Liver (tissue), 9 donors: ENCODE data around the gene ADGRG2. TPM values are rescaled to one million over a fixed set of nuclear protein-coding genes. Genes with fewer than 3 reads are reported as not detected.

Experiments
- DNase-seq: peaks from one replicate; pipeline ENCODE4 v3.0.0-alpha.2; 2017; ENCODE audit warnings: low spot score
- H3K27ac ChIP-seq, 2 donors: one replicate each; pipeline ENCODE4 v1.7.0; 2013; ENCODE audit warnings: inconsistent platforms in 2 of 2, low read length in 2 of 2, control low read depth in 1 of 2, low read depth in 1 of 2, mild to moderate bottlenecking in 1 of 2
- H3K27me3 ChIP-seq, 4 donors: one replicate each; pipeline versions ENCODE4 v1.6.1 to v1.7.0; 2013; ENCODE audit warnings: low read length in 3 of 4, inconsistent platforms in 1 of 4, mild to moderate bottlenecking in 1 of 4, moderate library complexity in 1 of 4; ENCODE audit not compliant: control insufficient read depth in 4 of 4, insufficient read depth in 4 of 4
- H3K36me3 ChIP-seq, 4 donors: one replicate each; pipeline versions ENCODE4 v1.6.1 to v1.7.0; 2013; ENCODE audit warnings: low read length in 3 of 4, mild to moderate bottlenecking in 3 of 4, low read depth in 1 of 4, moderate library complexity in 1 of 4; ENCODE audit not compliant: control insufficient read depth in 4 of 4, insufficient read depth in 3 of 4
- H3K4me1 ChIP-seq, 4 donors: one replicate each; pipeline versions ENCODE4 v1.6.1 to v1.7.0; 2013; ENCODE audit warnings: low read length in 3 of 4, mild to moderate bottlenecking in 3 of 4, moderate library complexity in 1 of 4; ENCODE audit not compliant: control insufficient read depth in 4 of 4, insufficient read depth in 4 of 4
- H3K4me3 ChIP-seq, 3 donors: one replicate each; pipeline versions ENCODE4 v1.6.1 to v1.7.0; 2013; ENCODE audit warnings: low read length in 3 of 3, control low read depth in 1 of 3, low read depth in 1 of 3, mild to moderate bottlenecking in 1 of 3
- H3K9ac ChIP-seq, 2 donors: one replicate each; pipeline ENCODE4 v1.7.0; 2013; ENCODE audit warnings: low read length in 2 of 2, mild to moderate bottlenecking in 2 of 2, moderate library complexity in 2 of 2, control low read depth in 1 of 2, low read depth in 1 of 2
- H3K9me3 ChIP-seq, 4 donors: one replicate each; pipeline versions ENCODE4 v1.6.1 to v1.7.0; 2013; ENCODE audit warnings: low read length in 3 of 4; ENCODE audit not compliant: control insufficient read depth in 4 of 4
- EGR1 ChIP-seq, 2 donors: IDR thresholded peaks; 2 replicates each; pipeline ENCODE4 v1.6.1; 2016 to 2018; ENCODE audit warnings: antibody characterized with exemption in 2 of 2, low read depth in 2 of 2
- FOXA1 ChIP-seq: IDR thresholded peaks from 2 replicates; pipeline ENCODE4 v1.6.1; 2016; ENCODE audit warnings: antibody characterized with exemption
- FOXA2 ChIP-seq: IDR thresholded peaks from 2 replicates; pipeline ENCODE4 v1.6.1; 2016; ENCODE audit warnings: antibody characterized with exemption
- GABPA ChIP-seq, 2 donors: IDR thresholded peaks in 1 of 2; conservative IDR thresholded peaks in 1 of 2; 2 replicates each; pipeline ENCODE4 v1.6.1; 2016; ENCODE audit warnings: antibody characterized with exemption in 2 of 2, mild to moderate bottlenecking in 1 of 2, moderate library complexity in 1 of 2
- HNF4A ChIP-seq, 2 donors: conservative IDR thresholded peaks; 2 replicates each; pipeline ENCODE4 v1.6.1; 2016; ENCODE audit warnings: antibody characterized with exemption in 2 of 2, mild to moderate bottlenecking in 2 of 2
- HNF4G ChIP-seq: IDR thresholded peaks from 2 replicates; pipeline ENCODE4 v1.6.1; 2016; ENCODE audit warnings: antibody characterized with exemption
- JUND ChIP-seq, 2 donors: IDR thresholded peaks; 2 replicates each; pipeline ENCODE4 v1.6.1; 2016; ENCODE audit warnings: antibody characterized with exemption in 2 of 2
- NR2F2 ChIP-seq: IDR thresholded peaks from 2 replicates; pipeline ENCODE4 v1.6.1; 2016; ENCODE audit warnings: antibody characterized with exemption
- RAD21 ChIP-seq, 2 donors: IDR thresholded peaks; 2 replicates each; pipeline ENCODE4 v1.6.1; 2016; ENCODE audit warnings: antibody characterized with exemption in 2 of 2, mild to moderate bottlenecking in 2 of 2
- RXRA ChIP-seq, 2 donors: IDR thresholded peaks; 2 replicates each; pipeline ENCODE4 v1.6.1; 2017 to 2018; ENCODE audit warnings: antibody characterized with exemption in 2 of 2, mild to moderate bottlenecking in 1 of 2
- SP1 ChIP-seq: IDR thresholded peaks from 2 replicates; pipeline ENCODE4 v1.6.1; 2018; ENCODE audit warnings: antibody characterized with exemption, mild to moderate bottlenecking
- TAF1 ChIP-seq: conservative IDR thresholded peaks from 2 replicates; pipeline ENCODE4 v1.6.1; 2016; ENCODE audit warnings: antibody characterized with exemption, mild to moderate bottlenecking
- YY1 ChIP-seq: IDR thresholded peaks from 2 replicates; pipeline ENCODE4 v1.6.1; 2016; ENCODE audit warnings: antibody characterized with exemption, mild to moderate bottlenecking
- WGBS: extraction: QIAGEN DNeasy Blood & Tissue Kit; methylation state at CpG from one replicate; pipeline ENCODE4 v1.1.7; 2013; 5-methylcytosine and 5-hydroxymethylcytosine counted together
- polyA plus RNA-seq, 2 donors: library from polyadenylated mRNA; stranded (reverse) in 1 of 2; unstranded in 1 of 2; fragments of 200-250 nt in 1 of 2; fragments of >200 nt in 1 of 2; fragmentation: Nextera tagmentation in 1 of 2; extraction: Ambion mirVana in 1 of 2; gene quantifications; one replicate each; pipeline versions ENCODE4 v1.2.1 to v1.2.3, GENCODE V29; 2013 to 2015
- total RNA-seq, 2 donors: library from RNA; depleted of rRNA; stranded (reverse); fragments of >200 nt; gene quantifications; one replicate each; pipeline ENCODE4 v1.2.3, GENCODE V29; 2014
- TF ChIP-seq, protein P1 (sequence below): IDR thresholded peaks from 2 replicates; pipeline ENCODE4 v1.6.1; 2016; ENCODE audit warnings: antibody characterized with exemption
- TF ChIP-seq, protein P2 (sequence below): IDR thresholded peaks from 2 replicates; pipeline ENCODE4 v1.6.1; 2016; ENCODE audit warnings: antibody characterized with exemption
- TF ChIP-seq, protein P3 (sequence below): fragments of 150-350 bp; IDR thresholded peaks from 2 replicates; pipeline ENCODE4 v1.5.1; 2017; ENCODE audit warnings: improper control_type of control experiment, low read depth, low read length; ENCODE audit not compliant: missing input control
- TF ChIP-seq, protein P4 (sequence below): IDR thresholded peaks from 2 replicates; pipeline ENCODE4 v1.6.1; 2016; ENCODE audit warnings: antibody characterized with exemption
- TF ChIP-seq, protein P5 (sequence below): IDR thresholded peaks from 2 replicates; pipeline ENCODE4 v1.6.1; 2016; ENCODE audit warnings: antibody characterized with exemption, mild to moderate bottlenecking
- donor health status: healthy.
- donor health status: healthy.
- donor health status: healthy.
- donor health status: healthy.
- donor health status: healthy.

Gene ADGRG2
- total and polyA plus RNA-seq, 4 donors = 0.08 to 0.45 (median 0.24) TPM; not detected in 1

DNA sequence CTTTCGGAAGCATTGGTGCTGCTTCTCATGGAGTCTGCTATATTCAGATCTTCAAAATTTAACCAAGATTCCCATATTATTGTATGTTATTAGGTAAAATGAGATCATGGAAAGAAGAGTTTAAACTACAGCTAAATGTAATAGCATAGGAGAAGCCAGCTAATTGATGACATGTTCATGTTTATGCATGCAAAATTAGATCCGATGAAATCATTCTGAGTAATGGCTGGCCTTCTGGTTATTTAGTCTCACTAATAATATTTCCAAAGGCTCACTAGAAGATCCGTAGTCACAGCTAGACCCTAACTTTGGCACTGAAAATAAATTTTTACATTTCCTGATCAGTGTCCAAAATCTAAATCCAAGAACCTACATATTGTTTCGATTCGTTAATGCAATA is 118.5 kb downstream of the ADGRG2 start:
- Histone ChIP-seq H3K9ac (no peak overlapping the region), H3K27me3 (no peaks in the 10 kb centered on the region), H3K27ac (no peak overlapping the region), H3K36me3 (no peaks in the 10 kb centered on the region), H3K4me1 (no peaks in the 10 kb centered on the region), H3K9me3 (no peaks in the 10 kb centered on the region), H3K4me3 (no peak overlapping the region)
- TF ChIP-seq RAD21 (IDR thresholded peaks at IDR 0.05) = no peak
- TF ChIP-seq HNF4A (conservative IDR thresholded peaks at IDR 0.05) = no peak
- no peak for TF ChIP-seq TAF1
- TF ChIP-seq, protein P1, sequence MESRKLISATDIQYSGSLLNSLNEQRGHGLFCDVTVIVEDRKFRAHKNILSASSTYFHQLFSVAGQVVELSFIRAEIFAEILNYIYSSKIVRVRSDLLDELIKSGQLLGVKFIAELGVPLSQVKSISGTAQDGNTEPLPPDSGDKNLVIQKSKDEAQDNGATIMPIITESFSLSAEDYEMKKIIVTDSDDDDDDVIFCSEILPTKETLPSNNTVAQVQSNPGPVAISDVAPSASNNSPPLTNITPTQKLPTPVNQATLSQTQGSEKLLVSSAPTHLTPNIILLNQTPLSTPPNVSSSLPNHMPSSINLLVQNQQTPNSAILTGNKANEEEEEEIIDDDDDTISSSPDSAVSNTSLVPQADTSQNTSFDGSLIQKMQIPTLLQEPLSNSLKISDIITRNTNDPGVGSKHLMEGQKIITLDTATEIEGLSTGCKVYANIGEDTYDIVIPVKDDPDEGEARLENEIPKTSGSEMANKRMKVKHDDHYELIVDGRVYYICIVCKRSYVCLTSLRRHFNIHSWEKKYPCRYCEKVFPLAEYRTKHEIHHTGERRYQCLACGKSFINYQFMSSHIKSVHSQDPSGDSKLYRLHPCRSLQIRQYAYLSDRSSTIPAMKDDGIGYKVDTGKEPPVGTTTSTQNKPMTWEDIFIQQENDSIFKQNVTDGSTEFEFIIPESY = no peak
- no peak for TF ChIP-seq NR2F2
- TF ChIP-seq RXRA (IDR thresholded peaks at IDR 0.05) = no peak
- TF ChIP-seq YY1 = no peak
- TF ChIP-seq HNF4G = no peak
- no peak for TF ChIP-seq SP1
- TF ChIP-seq, protein P2, sequence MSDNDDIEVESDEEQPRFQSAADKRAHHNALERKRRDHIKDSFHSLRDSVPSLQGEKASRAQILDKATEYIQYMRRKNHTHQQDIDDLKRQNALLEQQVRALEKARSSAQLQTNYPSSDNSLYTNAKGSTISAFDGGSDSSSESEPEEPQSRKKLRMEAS = no peak
- no peak for TF ChIP-seq FOXA2
- TF ChIP-seq, protein P3, sequence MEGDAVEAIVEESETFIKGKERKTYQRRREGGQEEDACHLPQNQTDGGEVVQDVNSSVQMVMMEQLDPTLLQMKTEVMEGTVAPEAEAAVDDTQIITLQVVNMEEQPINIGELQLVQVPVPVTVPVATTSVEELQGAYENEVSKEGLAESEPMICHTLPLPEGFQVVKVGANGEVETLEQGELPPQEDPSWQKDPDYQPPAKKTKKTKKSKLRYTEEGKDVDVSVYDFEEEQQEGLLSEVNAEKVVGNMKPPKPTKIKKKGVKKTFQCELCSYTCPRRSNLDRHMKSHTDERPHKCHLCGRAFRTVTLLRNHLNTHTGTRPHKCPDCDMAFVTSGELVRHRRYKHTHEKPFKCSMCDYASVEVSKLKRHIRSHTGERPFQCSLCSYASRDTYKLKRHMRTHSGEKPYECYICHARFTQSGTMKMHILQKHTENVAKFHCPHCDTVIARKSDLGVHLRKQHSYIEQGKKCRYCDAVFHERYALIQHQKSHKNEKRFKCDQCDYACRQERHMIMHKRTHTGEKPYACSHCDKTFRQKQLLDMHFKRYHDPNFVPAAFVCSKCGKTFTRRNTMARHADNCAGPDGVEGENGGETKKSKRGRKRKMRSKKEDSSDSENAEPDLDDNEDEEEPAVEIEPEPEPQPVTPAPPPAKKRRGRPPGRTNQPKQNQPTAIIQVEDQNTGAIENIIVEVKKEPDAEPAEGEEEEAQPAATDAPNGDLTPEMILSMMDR = no peak
- no peak for TF ChIP-seq EGR1 (IDR thresholded peaks at IDR 0.05; ENCODE audit: low read depth in 2 of 2)
- TF ChIP-seq GABPA (IDR thresholded peaks at IDR 0.05 in 1 of 2, conservative IDR thresholded peaks at IDR 0.05 in 1 of 2) = no peak
- TF ChIP-seq, protein P4, sequence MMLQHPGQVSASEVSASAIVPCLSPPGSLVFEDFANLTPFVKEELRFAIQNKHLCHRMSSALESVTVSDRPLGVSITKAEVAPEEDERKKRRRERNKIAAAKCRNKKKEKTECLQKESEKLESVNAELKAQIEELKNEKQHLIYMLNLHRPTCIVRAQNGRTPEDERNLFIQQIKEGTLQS = no peak
- no peak for TF ChIP-seq JUND (IDR thresholded peaks at IDR 0.05)
- TF ChIP-seq FOXA1 = no peak
- TF ChIP-seq, protein P5, sequence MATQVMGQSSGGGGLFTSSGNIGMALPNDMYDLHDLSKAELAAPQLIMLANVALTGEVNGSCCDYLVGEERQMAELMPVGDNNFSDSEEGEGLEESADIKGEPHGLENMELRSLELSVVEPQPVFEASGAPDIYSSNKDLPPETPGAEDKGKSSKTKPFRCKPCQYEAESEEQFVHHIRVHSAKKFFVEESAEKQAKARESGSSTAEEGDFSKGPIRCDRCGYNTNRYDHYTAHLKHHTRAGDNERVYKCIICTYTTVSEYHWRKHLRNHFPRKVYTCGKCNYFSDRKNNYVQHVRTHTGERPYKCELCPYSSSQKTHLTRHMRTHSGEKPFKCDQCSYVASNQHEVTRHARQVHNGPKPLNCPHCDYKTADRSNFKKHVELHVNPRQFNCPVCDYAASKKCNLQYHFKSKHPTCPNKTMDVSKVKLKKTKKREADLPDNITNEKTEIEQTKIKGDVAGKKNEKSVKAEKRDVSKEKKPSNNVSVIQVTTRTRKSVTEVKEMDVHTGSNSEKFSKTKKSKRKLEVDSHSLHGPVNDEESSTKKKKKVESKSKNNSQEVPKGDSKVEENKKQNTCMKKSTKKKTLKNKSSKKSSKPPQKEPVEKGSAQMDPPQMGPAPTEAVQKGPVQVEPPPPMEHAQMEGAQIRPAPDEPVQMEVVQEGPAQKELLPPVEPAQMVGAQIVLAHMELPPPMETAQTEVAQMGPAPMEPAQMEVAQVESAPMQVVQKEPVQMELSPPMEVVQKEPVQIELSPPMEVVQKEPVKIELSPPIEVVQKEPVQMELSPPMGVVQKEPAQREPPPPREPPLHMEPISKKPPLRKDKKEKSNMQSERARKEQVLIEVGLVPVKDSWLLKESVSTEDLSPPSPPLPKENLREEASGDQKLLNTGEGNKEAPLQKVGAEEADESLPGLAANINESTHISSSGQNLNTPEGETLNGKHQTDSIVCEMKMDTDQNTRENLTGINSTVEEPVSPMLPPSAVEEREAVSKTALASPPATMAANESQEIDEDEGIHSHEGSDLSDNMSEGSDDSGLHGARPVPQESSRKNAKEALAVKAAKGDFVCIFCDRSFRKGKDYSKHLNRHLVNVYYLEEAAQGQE = no peak
- no peak for DNase-seq
- WGBS = 97% methylated on average over 5 of the region's 5 CpGs
